ENCODE data around the gene MMS22L.
A peak's percentile ranks its signal among the peaks of the same experiment; 100 is the strongest.
"Not testable (repeated sequence)": the region's sequence is repeated elsewhere in the genome, so short reads cannot be mapped to it uniquely, and the experiment has no call there.

The MMS22L gene

DNA sequence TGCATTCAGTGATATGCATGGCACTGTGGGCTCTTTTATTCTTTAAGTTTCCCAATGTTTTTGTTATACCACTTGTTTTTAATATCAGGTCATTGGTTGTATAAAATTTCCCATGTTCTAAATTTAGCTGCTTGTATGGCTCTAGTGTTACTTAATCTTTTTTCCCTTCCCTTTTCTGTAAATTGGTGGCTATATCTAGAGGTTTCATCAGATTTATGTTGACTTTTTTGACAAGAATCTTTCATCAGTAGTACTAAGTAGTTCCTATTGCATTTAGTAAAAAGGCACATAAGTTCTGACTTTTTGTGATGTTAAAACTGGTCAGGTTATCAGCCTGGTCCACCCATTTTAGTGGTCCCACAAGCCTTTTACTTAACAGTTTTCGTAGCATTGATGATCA, 51.1 kb downstream of the MMS22L start:
- no peak for DNase-seq

DNA sequence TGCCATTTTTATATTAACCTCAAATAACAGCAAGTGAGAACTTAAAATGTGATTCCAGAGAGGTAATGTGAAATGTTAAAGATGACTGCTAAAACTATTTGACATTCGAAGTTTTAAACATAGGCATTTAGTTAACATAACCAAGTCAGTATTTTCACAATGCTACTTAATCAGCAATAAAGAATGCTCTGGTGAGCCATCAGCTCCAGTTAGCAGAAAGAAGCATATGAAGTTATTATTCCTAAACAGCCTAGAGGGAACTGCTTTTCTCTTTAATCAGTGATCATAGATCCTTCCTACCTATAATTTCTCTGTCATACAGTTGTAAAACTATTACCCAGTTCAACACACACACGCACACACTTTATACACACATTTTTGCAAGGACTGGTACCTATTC, 60.1 kb downstream of the MMS22L start:
- no peak for DNase-seq

DNA sequence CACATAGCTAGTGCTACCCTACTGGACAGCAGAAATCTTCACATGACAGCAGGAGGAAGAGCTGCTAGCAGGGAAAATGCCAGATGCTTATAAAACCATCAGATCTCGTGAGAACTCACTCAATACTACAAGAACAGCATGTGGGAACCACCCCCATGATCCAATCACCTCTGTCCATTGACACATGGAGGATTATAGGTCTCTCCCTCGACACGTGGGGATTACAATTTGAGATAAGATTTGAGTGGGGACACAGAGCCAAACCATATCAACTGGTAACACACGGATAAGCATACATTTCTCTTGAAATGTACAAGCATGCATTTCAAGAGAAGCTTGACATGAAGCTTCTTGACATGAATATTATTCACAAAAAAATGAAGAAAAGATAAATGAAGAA, 64.1 kb downstream of the MMS22L start:
- no peak for DNase-seq

GRCh38 chr6:97215157-97215769, 67.8 kb downstream of the MMS22L start:
- DNase-seq: peak; percentile 62

GRCh38 chr6:97214671-97215070, 68.3 kb downstream of the MMS22L start:
- no peak for DNase-seq

DNA sequence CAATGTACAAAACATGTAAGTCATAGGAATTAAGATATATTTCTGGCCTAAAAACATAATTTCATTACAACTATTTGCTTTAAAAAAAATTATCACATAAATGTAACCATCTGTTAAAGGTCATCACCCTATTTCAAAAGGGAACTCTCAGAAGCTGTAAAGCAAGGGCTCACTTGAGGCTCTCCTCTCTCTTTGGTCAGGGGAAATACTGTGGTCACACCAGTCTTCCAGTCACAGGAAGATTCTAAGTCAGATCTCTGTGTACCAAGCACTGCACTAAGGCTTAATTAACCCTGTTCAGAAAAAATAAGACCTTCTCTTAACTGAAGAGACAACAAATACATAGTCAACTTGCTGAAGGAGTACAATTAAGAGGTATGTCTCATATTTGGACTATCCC, 75.6 kb downstream of the MMS22L start:
- no peak for DNase-seq

DNA sequence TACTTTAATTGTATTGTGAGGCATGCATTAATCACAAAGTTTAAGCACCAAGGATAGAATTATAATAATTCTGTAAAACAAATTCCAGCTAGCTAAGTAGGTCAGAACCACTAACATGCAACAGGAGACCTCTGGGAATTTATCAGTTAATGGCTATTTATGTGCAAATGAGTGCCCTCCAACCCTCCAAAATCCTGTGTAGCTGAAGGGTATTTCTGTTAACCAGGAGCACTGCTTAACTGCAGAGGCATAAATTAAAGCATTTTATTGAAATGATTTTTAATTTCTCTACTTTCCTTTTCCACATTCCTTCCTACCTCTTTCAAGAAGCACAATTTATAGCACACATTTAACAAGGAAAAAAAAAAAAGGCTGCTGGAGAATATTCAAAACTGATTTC, 77.0 kb downstream of the MMS22L start:
- DNase-seq: no peak

- DNase-seq: no peak
Measured at GRCh38 chr6:97203343-97203742, 79.7 kb downstream of the MMS22L start.

DNA sequence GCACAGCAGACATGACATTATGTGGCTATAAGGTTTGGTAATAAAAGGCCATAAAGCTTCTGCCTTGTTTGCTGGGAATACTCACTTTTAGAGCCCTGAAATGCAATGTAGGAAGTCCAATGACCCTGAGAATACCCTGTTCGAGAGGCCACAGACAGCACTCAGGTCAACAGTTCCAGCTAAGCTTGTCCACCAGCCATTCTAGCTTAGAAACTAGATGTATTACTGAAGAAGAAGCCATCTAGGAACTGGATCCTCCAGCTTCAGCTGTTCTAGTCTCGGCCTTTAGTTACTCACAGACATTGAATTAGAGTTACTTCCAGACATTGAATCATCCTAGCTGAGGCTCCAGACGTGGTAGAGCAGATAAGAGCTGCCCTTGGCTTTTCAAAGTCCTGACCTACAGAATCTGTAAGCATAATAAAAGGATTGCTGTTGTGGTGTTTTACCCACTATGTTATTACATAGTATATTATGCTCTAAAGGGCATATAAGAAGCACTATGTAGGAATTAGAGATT, 84.9 kb downstream of the MMS22L start:
- DNase-seq: no peak

- no peak for DNase-seq
Measured at GRCh38 chr6:97195117-97195516, 87.9 kb downstream of the MMS22L start.

- peak; percentile 3 for DNase-seq
Measured at GRCh38 chr6:97189767-97190166, 93.2 kb downstream of the MMS22L start.

DNA sequence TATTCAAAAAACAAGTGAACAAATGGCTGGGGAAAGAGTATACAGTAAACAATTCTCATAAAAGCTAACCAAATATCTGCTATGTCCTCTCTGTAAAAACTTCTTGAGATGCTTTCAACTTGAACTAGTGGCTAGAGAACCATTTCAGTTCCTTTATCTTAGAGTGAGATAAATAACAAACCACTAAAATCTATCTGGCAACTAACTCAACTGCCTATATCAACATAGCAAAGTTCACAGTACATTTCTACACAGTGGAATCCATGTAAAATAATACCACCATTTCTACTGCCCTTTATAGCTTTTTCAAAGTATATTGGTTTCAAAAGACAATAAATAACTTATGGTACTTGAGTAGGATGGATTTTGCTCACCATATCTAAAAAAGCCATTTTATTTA, 95.1 kb downstream of the MMS22L start:
- no peak for DNase-seq

DNA sequence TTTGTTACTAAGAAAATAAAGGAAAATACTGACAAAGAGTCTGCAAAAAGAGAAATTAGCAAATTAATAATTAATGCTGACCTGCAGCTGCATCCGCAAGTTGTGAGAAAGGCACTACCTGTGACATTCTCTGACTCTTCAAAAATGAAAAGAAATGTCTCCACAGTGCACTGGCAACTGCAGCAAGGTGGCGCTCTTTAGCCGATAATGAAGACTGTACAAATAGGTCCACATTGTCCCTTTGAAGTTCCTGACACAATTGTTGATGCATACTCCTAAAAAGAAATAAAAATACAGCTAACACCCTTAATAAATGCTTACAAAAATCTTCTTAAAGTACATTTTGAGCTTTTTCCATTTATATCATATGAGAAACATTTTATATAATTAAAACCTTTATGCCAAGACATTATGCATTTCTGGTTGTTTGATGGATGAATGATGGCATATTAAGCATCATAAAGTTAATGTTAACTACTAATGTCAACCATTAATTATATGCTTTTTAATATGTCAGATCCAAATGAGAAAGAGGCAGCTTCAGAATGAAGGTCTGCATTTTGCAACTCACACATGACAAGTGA, 96.5 kb downstream of the MMS22L start:
- DNase-seq: peak; percentile 43

DNA sequence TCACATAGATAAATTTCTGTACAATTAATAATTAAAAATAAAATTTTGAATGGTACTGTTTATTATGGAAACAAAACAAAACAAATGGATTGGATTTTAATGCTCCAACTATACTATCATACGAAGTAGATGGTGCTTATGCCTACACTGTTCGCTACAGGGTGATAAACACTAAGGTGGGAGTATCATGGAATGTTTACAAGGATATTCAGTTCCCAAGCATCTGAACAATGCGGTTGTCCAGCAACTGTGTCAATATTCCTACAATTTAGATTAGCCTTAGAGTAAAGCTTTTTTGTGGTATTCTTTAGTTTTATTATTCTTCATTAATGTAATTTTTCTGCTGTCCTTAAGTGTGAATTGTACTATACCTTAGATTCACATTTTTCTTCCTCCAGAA, 105.1 kb downstream of the MMS22L start:
- no peak for DNase-seq

DNA sequence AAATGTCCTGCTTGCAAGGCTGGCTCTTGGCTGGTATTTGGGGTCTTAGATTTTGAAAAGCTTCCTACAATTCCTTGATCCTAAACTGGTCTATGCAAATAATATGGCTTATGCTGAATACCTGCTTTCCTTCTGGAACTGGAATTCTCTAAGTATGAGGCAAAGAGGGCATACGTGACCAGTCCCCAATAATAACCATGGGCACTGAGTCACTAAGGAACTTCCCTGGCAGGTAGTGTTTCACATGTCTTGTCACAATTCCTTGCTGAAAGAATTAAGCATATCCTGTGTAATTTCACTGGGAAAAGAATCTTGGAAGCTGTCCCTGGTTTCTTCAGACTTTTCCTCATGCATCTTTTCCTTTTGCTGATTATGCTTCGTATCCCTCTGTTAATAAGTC, 106.5 kb downstream of the MMS22L start:
- no peak for DNase-seq

- DNase-seq: no peak
Measured at GRCh38 chr6:97175806-97176205, 107.2 kb downstream of the MMS22L start.

DNA sequence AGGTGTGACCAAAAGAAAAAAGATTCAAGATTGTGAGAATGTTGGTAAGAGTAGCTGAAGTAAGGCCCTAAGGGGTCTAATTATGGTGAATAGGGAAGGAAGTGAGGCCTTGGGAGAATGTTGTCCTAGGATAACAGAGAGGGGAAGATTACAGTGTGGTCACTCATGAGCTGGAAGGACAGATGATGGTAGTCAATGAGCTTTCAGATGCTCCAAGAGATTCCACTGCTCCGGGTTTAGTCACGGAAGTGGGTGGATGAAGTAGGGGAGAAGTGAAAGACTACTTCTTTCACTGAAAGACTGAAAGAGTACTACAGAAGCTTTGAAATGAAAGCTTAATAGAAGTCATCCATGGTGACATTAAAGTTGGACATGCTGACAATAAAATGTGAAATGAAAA, 108.5 kb downstream of the MMS22L start:
- DNase-seq: no peak

- DNase-seq: no peak
Measured at GRCh38 chr6:97160280-97160679, 122.7 kb downstream of the MMS22L start.

DNA sequence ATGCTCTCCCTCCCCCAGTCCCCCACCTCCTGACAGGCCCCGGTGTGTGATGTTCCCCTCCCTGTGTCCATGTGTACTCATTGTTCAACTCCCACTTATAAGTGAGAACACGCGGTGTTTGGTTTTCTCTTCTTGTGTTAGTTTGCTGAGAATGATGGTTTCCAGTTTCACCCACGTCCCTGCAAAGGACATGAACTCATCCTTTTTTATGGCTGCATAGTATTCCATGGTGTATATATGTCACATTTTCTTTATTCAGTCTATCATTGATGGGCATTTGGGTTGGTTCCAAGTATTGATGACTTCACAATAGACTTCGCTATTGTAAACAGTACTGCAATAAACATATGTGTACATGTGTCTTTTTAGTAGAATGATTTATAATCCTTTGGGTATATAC, 127.6 kb downstream of the MMS22L start:
- DNase-seq: not testable (repeated sequence)

GRCh38 chr6:97154015-97154414, 129.0 kb downstream of the MMS22L start:
- no peak for DNase-seq

- DNase-seq: no peak
Measured at GRCh38 chr6:97151601-97152000, 131.4 kb downstream of the MMS22L start.

DNA sequence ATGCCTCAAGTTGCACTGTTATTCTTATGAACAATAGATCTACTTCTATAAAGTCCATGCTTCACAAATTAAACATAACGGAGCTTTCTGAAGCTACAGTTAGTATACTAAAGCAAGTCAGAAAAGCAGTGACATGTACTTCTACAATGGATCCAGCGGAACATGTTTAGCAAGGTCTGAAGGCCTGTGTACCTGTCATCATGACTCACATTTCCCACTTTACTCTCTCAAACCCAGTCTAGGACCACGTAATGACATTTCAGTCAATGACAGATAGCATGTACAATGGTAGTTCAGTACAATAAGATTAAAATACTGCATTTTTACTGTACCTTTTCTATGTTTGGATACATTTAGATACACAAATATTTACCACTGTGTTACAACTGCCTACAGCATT, 132.1 kb downstream of the MMS22L start:
- no peak for DNase-seq

- no peak for DNase-seq
Measured at GRCh38 chr6:97147421-97147820, 135.6 kb downstream of the MMS22L start.

- no peak for DNase-seq
Measured at GRCh38 chr6:97145691-97146090, 137.3 kb downstream of the MMS22L start.

DNA sequence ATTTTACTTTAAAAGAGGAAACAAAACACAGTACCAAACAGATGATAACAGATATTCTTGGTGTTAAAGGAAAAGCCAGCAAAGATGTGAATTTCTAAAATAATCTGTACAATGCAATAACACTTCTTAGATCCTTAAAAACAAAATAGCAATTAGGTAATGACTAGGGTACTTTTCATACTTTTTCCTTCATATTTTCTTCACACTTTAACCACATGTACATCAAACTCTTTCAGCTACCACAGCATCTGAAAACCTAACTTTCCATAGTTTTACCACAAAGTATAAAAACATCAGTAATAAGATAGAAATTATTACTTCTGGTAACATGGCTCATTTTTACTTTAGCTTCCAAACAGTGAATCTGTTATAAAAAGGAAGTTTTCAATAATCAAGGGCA, 141.3 kb downstream of the MMS22L start:
- DNase-seq: no peak
